Fibroblast of peridontal ligament (primary cell): ENCODE results near the gene OR2Z1.

Experiments used
- DNase-seq: peaks from one replicate; pipeline ENCODE4 v3.0.0-alpha.2; 2010; ENCODE audit errors: extremely low read depth

The OR2Z1 gene, protein sequence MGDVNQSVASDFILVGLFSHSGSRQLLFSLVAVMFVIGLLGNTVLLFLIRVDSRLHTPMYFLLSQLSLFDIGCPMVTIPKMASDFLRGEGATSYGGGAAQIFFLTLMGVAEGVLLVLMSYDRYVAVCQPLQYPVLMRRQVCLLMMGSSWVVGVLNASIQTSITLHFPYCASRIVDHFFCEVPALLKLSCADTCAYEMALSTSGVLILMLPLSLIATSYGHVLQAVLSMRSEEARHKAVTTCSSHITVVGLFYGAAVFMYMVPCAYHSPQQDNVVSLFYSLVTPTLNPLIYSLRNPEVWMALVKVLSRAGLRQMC

DNA sequence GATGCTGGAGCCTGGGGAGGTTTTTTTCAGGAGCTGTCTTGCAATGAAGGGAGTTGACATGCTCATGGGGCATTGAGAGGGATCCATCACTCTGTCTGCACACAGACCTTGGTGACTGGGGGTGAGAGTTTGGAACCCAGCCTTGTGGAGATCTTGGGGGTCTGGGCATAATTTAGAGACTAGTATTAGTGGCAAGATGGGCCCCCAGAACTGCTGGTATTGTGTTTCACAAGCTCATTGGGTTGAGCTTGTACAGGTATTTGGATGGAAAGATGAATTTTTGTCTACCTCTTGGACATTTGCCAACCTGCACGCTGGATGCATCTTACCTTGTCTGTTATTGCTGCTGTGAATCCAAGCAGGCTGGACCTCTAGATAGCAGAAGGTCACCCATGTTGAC lies at the start of gene OR2Z1:
OR2Z1 (plus strand) TSS at position 301 of the 400 bp plus-strand sequence. CDS start 9,395 bp downstream, outside the sequence.
- DNase-seq, result no peak

DNA sequence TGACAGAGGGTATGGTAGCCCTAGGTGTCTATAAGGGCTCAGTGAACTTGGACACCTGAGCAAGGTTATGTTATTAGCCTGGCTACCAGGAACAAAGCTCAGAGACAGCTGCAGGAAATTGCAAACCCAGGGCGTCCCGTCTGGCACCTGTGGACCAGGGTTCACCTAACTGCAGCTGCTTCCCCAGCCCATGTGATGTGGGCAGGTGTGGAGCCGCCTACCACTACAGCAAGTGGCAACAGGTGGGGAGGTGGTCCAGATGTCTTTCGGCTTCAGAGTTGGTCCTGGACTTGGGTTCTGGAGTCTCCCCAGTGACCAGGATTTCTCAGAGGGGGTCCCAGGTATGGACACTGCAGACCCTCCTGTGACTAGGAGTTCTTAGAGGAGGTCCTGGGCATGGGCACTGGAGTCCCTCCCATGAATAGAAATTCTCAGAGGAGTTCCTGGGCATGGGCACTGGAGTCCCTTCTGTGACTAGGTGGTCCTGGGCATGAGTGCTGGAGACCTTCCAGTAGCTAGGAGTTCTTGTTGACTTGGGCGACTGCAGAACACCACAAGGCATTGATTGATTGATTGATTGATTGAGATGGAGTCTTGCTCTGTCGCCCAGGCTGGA lies 48.0 kb upstream of the OR2Z1 start:
- no peak for DNase-seq

DNA sequence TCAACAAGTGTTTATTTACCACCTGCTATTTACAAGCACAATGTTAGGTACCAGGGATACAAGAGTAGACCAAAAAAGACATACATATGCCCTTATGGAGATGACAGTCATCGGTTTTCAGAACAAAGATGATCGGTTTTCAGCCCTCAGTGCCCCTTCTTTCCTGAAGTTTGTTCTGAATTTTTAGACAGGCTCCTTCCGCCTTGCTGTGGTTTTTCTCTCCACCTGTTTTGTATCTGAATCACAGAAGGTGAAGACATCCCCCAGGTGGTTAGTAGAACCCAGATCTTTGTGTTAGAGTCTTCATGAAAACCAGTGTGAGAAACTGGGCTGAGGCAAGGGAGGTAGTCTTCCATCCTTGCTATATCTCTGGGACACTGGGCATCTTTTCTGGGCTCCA lies 46.4 kb upstream of the OR2Z1 start:
- no peak for DNase-seq

DNA sequence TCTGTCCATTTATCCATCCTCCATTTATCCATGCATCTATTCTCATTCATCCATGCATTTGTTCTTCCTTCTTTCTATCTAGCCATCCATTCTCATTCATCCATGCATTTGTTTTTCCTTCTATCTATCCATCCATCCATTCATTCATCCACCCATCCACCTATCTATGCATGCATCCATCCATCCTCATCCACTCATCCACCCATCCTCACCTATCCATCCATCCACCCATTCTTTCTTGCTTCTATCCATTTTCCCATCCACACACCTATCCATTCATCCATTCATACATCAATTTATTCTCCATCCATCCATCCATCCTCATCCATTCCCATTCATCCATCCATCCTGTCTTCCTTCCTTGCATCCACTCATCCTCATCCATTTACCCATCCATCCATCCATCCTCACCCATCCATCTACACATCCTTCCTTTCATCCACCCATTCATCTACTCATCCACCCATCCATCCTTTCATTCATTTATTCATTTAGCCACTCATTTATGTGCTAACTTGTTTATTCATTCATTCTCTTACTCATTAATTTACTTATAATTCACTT lies 43.1 kb upstream of the OR2Z1 start:
- DNase-seq, result no peak

DNA sequence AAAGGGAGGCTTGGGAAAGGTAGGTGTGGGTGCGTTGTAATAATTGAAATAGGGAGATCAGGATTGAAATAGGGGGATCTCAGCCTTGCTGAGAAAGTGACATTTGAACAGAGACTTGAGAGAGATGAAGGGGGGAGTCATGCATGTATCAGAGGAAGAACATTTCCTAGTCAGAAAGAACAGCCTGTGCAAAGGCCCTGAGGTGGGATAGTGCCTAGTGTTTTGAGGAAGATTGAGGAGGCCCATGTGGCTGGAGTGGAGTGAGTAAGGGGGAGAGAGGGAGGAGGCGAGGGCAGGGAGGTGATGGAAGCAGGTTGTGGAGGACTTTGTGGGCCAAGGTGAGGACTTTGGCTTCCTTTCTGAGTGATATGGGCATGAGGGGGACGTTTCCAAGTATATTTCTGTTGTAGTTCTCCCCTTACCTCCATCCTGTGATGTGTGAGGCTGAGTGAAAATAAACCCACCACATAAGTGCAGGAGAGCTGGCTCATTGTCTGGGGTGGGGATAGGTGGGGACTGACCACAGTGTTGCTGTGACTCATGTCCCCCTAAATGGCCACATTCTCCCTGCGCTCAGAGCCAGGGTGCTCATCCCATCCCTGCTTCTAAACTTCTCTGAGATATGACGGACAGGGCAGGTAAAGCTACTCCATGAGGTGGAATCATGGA lies 40.6 kb upstream of the OR2Z1 start:
- no peak for DNase-seq

DNA sequence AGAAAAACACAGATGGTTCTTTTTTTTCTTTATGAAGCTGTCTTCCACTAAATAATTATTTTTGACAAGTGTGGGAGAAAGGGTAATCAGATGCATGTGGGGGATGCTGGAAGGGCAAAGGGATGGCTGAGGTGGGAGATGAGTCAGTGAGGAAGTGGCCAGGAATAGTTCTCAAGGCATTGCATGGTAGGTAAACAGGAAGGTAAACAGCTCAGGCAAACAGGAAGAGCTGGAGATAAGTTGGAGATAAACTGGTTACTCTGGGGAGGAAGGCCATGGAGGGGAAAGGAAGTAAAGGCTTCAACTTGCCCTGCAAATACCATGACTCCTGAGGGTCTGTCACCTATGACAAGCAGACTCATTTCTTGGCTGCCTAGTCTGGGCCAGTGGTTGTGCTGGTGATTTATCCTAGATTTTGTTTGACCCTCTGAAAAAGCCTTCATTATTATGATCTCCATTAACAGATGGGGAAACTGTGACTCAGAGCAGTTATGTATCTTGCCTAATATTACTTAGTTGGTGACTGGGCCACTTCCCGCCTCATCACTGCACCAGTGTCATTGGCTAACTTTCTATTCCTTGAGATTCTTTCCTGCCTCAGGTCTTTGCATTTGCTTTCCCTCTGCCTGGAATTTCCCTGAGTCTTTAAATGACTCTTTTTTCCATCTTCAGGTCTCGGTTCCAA lies 39.9 kb upstream of the OR2Z1 start:
- DNase-seq, result no peak

DNA sequence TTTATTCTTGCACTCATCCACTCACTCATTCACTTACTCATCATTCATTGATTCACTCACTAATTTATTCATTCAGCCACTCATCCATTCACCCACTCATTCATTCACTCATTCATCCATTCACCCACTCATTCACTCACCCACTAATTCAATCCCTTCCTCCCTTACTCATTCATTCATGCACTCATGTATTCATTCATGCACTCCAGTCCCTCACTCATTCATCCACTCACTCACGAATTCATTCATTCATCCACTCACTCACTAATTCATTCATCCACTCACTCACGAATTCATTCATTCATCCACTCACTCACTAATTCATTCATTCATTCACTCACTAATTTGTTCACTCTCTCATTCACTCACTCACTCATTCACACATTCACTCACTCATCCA lies 39.0 kb upstream of the OR2Z1 start:
- no peak for DNase-seq

DNA sequence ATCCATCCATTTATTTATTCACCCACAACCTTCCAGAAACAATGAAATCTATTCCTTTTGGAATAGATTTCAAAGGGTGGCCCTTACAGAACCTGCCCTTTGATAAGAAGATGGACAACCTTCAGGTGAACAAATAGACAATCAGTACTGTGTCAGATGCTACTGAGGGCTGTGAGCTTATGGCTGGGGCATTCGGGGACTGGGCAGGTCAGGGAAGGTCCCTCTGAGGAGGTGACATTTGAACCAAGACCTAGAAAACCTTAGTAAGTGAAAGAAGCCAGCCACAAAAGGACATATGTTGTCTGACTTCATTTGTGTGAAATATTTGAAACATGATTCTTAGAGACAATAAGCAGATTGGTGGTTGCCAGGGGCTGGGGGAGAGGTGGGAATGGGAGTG lies 38.5 kb upstream of the OR2Z1 start:
- DNase-seq, result no peak

DNA sequence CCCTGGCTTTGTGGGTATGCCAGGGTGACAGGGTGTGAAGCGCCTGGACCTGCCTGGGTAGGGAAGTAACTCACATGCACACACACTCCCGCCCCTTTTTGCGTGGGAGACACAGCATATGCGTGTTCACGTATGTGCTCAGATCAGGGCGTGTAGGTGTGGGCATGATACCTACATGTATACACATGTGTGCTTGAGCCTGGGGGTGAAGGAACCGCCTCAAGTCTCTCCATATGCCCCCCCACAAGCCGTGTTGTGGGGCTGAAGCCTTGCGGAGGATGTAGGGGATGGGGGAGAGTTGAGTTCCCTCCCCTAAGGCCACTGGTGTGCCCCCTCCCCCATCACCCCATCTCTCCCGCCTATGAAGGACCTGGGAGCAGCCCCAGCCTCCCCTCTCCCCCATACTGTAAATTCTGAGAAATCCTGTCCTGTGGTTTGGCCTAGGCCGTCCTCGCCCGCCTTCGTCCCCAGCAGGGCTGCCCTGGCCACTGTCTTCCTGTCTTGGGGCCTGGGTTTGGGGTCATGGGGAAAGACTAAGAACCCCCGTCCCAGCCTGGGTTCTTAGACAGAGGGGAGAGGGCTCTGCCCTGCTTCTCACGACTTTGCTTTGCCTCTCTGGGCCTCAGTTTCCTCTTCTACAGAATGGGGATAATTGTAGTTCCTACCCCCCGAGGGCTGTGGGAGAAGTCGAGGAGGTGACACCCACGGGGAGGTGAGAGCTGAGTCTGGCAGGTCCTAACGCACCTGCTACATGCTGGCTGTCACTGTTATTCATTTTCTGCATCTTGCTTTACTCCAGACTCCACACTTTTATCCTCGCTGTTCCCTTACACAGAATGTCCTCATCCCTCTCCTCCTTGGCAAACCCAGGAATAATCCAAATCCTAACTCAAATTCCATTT lies 37.2 kb upstream of the OR2Z1 start:
- no peak for DNase-seq

DNA sequence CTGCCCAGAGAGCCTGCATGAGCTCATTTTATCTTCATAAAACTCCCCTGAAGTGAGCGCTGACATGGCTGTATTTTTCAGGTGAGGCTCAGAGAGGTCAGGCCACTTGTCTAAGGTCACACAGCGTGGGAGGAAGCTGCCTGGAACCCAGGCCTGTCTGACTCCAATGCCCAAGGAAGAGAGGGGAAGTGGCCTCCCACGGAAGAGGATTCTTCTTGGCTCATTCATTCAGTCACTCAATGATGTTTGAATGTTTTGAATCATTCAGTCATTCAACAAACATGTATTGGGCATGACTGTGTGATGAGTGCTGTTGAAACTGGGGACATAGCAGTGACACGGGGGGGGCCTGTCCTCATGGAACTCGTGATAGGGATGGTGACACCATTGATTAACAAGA lies 34.9 kb upstream of the OR2Z1 start:
- no peak for DNase-seq

DNA sequence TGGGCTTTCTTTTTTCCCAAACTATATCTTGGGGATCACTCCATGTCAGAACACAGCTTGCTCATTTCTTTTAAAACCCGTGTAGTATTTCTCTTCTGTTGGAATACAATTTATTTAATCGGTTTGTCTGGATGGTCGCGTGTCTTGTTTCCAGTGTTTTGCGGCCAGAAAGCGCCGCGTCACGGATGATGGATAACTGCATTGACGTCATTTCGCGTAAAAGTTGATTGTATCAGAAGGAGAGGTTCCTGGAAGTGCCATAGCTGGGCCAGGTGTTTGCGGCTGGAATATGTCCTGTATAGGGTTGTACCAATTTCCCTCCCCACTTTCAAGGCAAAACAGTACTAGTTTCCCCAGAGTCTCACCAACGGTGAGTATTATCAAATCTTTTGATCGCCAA lies 32.5 kb upstream of the OR2Z1 start:
- no peak for DNase-seq

DNA sequence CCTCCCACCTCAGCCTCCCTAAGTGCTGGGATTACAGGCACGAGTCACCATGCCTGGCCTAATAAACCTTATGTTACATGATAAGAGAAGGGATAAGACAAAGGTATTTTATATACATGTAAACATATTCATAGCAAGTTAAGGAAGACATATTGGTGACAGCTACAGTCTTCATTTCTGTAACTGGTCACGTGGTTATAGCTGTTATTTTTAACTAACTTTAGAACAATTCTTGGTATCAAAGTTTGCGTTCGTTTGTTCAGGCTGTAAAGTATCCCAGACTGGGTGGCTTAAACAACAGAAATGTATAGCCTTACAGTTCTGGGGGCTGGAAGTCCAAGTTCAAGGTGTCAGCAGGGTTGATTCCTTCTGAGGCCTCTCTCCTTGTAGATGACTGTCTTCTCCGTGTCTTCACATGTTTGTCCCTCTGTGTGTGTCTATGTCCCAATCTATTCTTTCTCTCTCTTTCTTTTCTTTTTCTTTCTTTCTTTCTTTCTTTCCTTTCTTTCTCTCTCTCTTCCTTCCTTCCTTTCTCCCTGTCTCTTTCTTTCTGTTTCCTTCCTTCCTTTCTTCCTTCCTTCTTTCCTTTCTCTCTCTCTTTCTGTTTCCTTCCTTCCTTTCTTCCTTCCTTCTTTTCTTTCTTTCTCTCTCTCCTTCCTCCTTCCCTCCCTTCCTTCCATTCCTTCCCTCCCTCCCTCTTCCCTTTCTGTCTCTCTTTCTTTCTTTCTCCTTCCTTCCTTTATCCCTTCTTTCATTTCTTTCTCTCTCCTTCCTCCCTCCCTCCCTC lies 30.5 kb upstream of the OR2Z1 start:
- no peak for DNase-seq

DNA sequence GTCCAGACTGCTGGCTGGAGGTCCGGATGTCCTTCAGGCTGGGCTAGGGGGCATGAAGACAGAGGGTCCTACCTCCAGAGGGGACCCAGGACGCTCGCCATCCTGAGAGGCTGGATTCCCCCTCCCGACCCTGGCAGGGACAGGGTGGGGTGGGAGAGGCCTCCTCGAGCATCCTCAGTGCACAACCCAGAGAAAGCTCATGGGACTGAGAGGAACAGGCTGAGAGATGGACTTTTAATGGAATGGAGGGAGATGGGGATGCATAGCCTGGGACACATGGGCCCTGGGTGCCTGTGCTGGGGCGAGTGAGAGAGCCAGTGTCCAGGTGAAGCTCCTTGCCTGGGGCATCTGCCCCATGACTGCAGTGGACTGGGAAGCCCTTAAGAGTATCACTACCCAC lies 25.9 kb upstream of the OR2Z1 start:
- no peak for DNase-seq

DNA sequence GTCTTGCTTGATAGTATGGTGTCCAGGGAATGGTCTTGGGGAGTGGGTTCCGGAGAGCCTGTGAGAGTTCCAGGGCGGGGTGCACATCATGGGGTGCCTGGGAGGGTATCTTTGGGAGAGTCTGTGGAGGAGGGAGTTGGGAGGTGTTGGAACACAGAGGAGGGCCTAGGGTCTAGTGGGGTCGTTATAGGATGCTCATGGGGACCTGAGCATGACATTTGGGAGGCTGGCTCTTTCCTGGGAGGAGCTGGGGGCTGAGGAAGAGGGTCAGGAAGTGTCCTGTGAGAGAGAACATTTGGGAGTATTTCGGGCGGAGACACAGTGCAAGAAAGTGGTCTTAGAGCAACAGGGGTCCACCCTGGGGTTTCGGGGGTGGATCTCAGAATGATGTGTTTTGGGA lies 25.5 kb upstream of the OR2Z1 start:
- no peak for DNase-seq

DNA sequence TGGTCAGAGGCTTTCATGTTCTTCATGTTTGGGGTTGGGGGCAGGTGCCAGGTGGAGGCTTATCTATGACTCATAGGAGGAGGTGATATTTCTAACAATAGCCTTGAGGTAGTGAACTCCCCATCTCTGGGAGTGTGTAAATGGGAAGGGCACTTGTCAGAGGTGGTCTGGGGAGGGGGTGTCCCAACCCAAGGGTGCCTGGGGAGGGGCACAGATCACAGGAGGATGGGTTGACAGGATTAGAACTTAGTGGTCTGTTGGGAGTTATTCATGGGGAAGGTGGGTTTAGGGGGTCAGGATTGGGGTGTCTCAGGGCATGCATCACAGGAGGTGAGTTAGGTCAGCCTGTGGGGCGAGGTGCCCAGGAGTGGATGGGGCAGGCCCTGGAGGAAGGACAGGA lies 24.4 kb upstream of the OR2Z1 start:
- no peak for DNase-seq

DNA sequence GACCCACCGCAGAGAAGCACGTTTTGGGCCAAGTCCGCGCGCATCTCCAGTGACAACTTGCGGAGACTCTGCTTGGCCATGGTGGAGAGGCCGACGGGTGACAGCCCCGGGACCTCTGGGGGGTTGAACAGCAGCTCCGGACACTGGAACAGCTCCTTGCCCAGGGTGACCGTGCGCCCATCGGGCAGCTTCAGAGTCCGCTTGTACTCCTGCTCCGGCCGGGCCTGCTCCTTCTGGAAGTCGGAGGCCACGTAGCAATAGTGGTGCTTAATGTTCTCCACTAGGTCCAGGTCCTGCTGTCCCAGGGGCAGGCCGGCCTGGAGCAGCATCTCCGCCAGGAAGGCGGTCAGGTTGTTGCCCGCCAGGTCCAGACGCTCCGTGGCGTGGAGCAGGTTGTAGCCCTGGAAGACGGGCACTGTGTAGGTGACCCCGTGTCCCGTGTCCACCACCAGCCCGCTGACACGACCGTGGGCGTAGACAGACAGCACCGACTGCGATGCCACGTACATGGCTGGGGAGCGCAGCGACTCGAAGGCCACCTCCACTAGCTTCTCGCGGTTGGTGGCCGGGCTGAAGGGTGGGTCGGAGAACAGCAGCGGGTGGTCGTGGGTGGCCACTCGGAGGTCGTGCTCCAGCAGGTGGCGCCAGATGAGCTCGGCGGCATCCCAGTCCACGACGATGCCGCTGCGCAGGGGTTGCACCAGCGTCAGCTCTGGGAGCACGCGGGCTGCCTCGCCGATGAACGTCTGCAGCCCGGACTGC lies 23.6 kb upstream of the OR2Z1 start:
- no peak for DNase-seq

DNA sequence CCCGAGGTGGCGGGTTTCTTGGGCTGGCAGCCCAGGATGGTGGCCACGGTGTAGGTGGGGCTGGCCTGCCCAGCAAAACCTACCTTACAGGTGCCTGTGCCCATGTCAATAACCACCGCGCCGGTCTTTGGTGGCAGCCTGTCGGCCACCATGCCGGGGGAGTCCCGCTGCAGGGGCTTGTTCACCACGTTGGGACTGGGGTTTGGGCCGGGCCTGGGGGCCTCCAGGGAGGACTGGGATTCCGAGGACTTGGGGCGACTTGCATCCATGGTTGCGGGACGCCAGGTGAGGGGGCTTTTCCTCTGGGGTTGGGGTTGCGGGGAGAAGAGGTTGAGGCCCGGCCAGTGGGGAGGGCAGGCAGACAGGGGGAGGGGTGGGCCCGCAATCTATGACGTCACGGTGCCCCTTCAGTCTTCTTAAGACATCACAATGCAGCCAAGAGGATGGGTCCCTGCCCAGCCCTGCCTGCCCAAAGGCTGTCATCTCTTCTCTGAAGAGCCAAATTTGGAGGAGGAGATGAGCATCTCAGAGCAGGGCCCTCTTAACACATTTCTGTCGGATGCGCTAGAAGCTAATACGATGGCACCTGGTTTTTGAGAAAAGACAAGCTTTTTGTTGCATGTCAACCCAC lies 22.9 kb upstream of the OR2Z1 start, which contains the start of gene ACTL9:
ACTL9 (minus strand) TSS at position 363 of the 631 bp plus-strand sequence; CDS start at position 269, 94 bp downstream.
- DNase-seq, result no peak

DNA sequence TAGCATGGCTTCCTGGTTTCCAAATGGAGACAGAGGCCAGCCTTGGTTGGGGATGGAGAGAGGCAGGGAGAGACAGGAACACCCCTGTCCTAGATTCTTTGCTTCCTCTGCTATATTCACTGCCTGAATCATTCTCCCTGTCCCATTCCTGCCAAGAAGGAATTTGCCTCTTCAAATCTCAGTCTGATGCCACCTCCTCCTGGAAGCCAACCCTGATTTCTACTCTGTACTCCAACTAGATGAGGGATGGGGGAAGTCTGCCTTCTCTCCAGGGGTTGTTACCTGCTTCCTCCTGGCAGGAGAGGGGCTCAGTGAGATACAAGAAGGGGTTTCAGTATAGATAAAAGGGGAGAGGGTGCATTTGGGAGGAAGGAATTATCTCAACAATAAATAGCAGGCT lies 21.5 kb upstream of the OR2Z1 start:
- no peak for DNase-seq

DNA sequence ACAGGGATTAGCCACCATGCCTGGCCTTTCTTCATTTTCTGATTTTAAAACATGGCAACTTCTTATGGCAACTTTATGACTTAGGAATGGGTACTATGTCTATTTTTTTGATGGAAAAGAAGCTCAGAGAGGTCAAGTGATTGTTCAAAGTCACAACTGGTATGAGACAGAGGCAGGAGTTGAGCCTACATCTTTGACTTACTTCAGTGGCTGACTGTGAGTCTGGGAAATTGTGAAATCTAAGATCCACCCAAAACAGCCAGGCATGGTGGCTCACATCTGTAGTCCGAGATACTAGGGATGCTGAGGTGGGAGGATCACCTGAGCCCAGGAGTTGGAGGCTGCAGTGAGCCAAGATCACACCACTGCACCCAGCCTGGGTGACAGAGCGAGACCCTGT lies 20.5 kb upstream of the OR2Z1 start:
- DNase-seq, result no peak
